Bronchial epithelial cell (primary cell): ENCODE results near the gene PLEKHG1. TPM values are rescaled to one million over a fixed set of nuclear protein-coding genes. Genes with fewer than 3 reads are reported as not detected.

Experiments used
- DNase-seq: peaks from one replicate; pipeline ENCODE4 v3.0.0-alpha.2; 2010; ENCODE audit warnings: low read depth
- FAIRE-seq: peaks from 2 replicates; lab custom pipeline; 2011; peaks lifted over from hg19 to GRCh38; lab: Jason Lieb, UNC
- H3K27me3 ChIP-seq: 2 replicates; pipeline ENCODE4 v1.5.1; 2011; ENCODE audit warnings: low read length; ENCODE audit not compliant: control insufficient read depth, insufficient read depth
- H3K36me3 ChIP-seq: 2 replicates; pipeline ENCODE4 v1.5.1; 2011; ENCODE audit warnings: low read length; ENCODE audit not compliant: control insufficient read depth, insufficient read depth
- H3K4me3 ChIP-seq: 2 replicates; pipeline ENCODE4 v1.5.1; 2011; ENCODE audit warnings: mild to moderate bottlenecking, low read depth, low read length, control low read depth
- CTCF ChIP-seq: IDR thresholded peaks from 2 replicates; pipeline ENCODE4 v1.5.1; 2011; ENCODE audit warnings: mild to moderate bottlenecking, moderate library complexity, low read length, control low read depth, inconsistent platforms; ENCODE audit not compliant: insufficient read depth, severe bottlenecking
- total RNA-seq: library from RNA; depleted of rRNA; stranded (reverse); fragments of >200 nt; gene quantifications from 2 replicates; pipeline ENCODE4 v1.2.1, GENCODE V29; 2014

Gene PLEKHG1
- total RNA-seq, 1 donor from 2014 or later, result 10.5 TPM

- no peak for TF ChIP-seq CTCF
- DNase-seq, result peak; percentile 49
- no peak for FAIRE-seq
- no peak overlapping the region for H3K4me3 ChIP-seq
- no peaks in the 10 kb centered on the region for H3K27me3 ChIP-seq
- no peaks in the 10 kb centered on the region for H3K36me3 ChIP-seq
Measured at GRCh38 chr6:150565945-150566344, 33.7 kb upstream of the PLEKHG1 start.

GRCh38 chr6:150566486-150566885 lies 33.2 kb upstream of the PLEKHG1 start:
- Histone ChIP-seq H3K36me3 (no peaks in the 10 kb centered on the region), H3K27me3 (no peaks in the 10 kb centered on the region), H3K4me3 (no peak overlapping the region)
- peak; percentile 67 for DNase-seq
- no peak for TF ChIP-seq CTCF
- peak; percentile 72 for FAIRE-seq

DNA sequence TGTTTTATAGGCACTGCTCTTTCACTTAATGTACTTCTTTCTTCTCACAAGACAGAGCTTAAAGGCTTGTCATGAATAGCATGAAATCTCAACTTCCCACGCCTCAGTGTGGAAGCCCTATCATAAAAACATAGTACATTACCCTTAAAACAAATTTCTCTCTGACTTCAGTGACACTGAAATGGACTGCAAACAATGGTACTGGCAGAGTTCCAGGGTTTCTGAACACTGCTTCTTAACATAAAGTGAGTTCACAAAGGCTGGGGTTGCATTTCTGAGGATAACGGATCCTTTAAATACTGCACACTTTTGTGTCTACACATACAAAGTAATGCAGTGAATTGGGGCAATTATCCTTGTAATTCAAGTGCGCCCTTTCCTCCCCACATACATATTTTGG lies 32.3 kb upstream of the PLEKHG1 start:
- DNase-seq (no peak), FAIRE-seq (no peak)
- no peak for TF ChIP-seq CTCF
- no peaks in the 10 kb centered on the region for H3K27me3 ChIP-seq
- no peaks in the 10 kb centered on the region for H3K36me3 ChIP-seq
- no peak overlapping the region for H3K4me3 ChIP-seq

DNA sequence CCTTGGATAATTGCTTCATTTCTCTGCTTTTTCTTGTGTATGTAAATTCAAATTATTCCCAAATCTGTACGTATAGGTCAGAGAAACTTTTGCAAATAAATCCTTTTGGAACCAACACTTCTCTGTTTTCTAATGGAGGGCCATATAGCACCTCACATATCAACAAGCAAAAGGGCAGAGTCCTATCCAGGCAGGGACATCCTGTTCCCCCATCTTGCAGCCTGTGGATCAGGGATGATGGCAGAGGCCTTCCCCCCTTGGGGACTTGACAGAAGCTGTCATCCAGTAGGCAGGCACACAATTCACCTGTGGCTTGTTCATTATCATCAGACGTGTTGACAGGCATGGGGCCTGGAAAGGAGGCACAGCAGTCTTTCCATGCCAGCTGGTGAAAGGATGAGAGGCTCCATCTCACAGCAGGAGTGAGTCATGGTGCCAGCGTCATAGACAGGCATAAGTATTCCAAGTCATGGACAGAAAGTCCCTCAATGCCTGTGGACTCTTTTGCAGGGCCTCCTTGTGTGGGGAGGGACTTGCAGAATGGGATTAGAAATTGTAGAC lies 31.8 kb upstream of the PLEKHG1 start:
- FAIRE-seq (no peak), DNase-seq (peak; percentile 55)
- no peaks in the 10 kb centered on the region for H3K36me3 ChIP-seq

GRCh38 chr6:150568560-150568959 lies 31.1 kb upstream of the PLEKHG1 start:
- no peaks in the 10 kb centered on the region for H3K27me3 ChIP-seq
- no peak for FAIRE-seq
- no peak overlapping the region for H3K4me3 ChIP-seq
- H3K36me3 ChIP-seq, result no peaks in the 10 kb centered on the region
- TF ChIP-seq CTCF, result no peak
- no peak for DNase-seq

More for the DNA sequence above, 31.8 kb upstream of the PLEKHG1 start:
- Histone ChIP-seq H3K27me3 (no peaks in the 10 kb centered on the region), H3K4me3 (no peak overlapping the region)
- no peak for TF ChIP-seq CTCF

DNA sequence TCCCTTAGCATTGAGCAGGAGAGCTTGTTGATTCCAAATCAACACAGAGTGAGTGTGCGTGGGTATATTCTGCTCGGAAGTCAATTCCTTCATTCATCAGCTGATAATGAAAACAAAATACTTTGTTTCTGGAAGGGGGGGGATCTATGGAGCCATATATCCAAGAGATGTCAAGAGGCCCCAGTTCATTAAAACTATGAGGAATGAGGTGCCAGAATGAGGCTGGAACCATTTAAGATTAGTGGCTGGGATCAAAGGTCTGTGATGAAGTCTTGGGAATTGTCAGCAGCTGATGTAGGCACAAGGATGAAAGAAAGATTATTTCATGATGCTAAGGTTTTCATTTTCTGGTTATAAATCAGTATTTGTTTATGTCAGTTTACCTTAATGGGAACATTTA lies 30.5 kb upstream of the PLEKHG1 start:
- H3K27me3 ChIP-seq, result no peaks in the 10 kb centered on the region
- TF ChIP-seq CTCF, result no peak
- no peaks in the 10 kb centered on the region for H3K36me3 ChIP-seq
- FAIRE-seq, result no peak
- DNase-seq, result no peak
- H3K4me3 ChIP-seq, result no peak overlapping the region
